A549 treated with GW870086 at 1 μM for 4 hours (cell line): Measurements from ENCODE around the gene HEPN1. TPM values are rescaled to one million over a fixed set of nuclear protein-coding genes. Genes with fewer than 3 reads are reported as not detected.

Source experiments
- total RNA-seq: library from RNA; stranded (reverse); fragments of 200-300 nt; extraction: Qiagen RNA extraction; gene quantifications from 5 replicates; pipeline ENCODE4 v1.2.3, GENCODE V29; 2022; ENCODE audit warnings: low read depth

Gene HEPN1
- not detected in 5 replicates for total RNA-seq

DNA sequence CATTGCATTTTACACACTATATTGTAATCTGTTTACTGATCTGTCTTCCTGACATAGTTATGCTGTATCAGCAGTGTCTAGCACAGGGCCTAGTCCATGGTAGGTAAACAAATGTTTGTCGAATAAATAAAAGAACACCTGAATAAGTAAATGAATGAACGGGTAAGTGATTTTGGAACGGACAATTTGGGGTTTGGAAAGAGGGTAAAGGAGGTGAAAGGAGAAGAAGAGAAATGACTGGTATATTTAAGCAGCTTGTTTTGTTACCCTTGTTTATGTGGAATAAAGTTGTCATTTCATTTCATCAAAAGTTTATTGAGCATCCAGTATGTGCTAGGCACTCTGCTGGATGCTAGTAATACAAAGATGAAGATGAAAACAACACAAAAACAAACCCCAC, at the start of gene HEPN1:
HEPN1 (plus strand) TSS at position 301 of the 400 bp plus-strand sequence.

DNA sequence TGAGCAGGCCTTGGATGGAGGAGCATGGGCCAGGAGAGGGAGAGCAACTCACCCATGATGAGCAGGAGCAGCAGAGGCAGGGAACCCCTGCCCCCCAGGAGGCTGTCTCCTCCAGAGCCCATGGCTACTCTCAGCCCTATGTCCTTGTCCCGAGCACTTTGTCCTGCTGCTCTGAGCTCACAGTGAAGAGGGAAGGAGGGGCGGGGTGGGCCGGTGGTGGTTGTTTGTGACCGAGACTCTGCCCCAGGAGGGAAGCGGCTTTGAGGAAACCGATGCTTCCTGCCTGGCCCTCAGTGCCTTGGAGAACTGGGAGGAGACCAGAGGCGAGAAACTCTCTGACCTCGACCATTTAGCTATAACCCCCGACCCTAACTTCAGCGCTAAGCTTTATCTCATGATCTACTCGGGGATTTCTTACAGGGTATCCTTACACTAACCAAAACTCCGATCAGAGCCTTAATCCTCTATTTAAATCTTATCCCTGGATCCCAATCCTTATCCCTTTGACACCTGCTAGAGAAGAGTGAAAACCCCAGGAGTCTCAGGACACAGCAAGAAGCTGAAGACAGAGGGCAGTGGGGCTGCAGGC, 21.3 kb upstream of the HEPN1 start, which contains the start of gene ROBO4:
ROBO4 (minus strand) TSS at position 192 of the 589 bp plus-strand sequence; CDS start at position 122, 70 bp downstream.

DNA sequence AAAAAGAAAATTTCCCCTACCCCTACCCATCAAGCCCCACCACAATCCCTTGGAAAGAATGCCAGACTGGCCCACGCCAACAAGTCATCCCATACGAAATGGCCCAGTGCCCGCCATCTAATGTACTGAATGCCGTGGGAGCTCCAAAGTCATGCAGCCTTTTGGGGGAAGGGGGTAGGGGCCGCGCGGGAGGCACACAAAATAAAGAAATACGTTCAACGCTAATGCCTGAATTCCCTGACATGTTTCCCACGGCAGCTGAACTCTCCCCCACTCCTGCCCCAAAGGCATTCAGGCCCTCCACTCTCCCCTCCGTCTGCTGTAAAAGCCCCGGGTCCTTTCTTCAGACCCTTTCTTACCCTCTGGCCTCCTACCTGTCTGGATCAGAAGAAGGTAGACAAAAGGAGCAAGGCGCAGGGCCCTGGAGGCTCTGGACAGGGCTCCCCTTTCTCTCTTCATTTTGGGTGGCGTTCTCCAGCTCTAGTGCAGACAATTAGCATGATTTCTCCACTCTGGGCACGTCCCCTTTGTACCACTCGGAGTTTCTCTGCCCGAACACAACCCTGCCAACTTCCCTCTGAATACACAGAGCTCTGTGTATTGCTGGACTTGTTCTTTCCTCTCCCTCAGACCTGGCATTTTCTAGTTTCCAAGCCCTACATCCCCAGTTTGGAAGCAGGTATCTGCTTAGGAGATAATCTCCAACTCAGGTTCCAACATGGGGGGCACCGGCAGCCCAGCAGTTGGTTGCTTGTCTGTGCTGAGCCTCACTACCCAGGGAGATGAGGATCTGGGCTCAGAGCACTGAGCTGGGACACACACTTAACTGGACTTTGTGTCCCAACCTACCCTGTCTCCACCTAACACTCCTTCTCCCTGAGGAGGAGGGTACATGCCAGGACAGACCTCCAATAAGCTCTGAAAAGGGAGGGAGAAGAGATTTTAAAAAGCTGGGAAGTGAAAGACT, 16.8 kb downstream of the HEPN1 start, which contains the start of gene HEPACAM:
HEPACAM (minus strand) TSS at position 500 of the 967 bp plus-strand sequence; CDS start at position 459, 41 bp downstream.

DNA sequence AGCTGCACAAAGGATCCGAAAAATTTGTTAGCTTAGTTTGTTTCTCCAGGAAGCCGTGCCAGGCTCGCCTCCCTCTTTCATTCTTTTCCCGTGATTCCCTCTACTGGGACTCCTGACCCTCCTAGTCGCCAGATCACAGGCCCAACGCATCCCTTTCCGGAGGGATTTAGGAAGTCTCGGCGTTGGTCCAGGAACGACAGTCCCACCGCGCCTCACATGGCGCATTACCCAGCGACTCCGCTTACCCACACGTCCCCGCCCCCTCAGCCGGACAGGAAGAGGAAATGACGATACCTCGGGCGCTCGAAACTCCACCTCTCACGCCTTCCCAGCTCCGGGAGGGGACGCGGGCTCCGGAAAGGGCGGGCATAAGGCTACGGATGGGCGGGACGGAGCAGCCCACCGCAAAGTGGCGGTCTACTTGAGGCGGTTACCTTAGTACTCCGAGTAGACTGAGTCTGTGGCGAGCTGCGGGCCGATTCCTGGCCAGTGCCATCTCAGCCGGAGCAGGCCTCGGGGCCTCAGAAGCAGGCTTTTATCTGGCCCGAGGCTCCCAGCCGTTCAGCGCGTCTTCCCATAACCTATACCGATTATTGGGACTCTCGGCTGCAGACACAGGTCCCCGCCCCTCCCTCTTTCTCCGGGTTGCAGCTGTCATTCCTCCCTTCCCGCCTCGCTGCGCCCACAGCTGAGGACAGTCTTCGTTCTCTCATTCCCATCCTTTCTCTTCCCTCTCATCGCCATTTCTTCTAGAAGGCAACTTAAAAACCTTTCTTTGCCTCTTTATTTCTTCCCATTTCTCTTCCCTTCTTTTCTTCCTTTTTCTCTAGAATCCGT, 34.9 kb downstream of the HEPN1 start, which contains the start of gene CCDC15:
CCDC15 (plus strand) TSS at position 450 of the 837 bp plus-strand sequence. CDS start 531 bp downstream, outside the sequence.

Other genes with a start within 250 kb of the HEPN1 start
- gene SIAE, start 245.5 kb upstream of the HEPN1 start, total RNA-seq, result 12.0 to 16.7 TPM (median 15.0 TPM) in 5 replicates
- 17.7 to 30.1 TPM (median 20.1 TPM) in 5 replicates for gene SPA17, start 245.3 kb upstream of the HEPN1 start, total RNA-seq
- 6.1 to 11.4 TPM (median 9.6 TPM) in 5 replicates for gene NRGN, start 179.3 kb upstream of the HEPN1 start, total RNA-seq
- gene VSIG2, start 167.0 kb upstream of the HEPN1 start, total RNA-seq, result not detected in 5 replicates
- gene ESAM, start 157.0 kb upstream of the HEPN1 start, total RNA-seq, result 12.0 to 17.2 TPM (median 13.7 TPM) in 5 replicates
- gene MSANTD2, start 118.8 kb upstream of the HEPN1 start, total RNA-seq, result 5.4 to 6.5 TPM (median 5.7 TPM) in 5 replicates
- 1.9 to 2.7 TPM (median 2.1 TPM) in 5 replicates for gene ROBO3, start 53.8 kb upstream of the HEPN1 start, total RNA-seq
- gene ROBO4, start 21.4 kb upstream of the HEPN1 start, total RNA-seq, result not detected in 5 replicates
- gene HEPACAM, start 16.8 kb downstream of the HEPN1 start, total RNA-seq, result not detected in 5 replicates
- gene CCDC15, start 35.0 kb downstream of the HEPN1 start, total RNA-seq, result 0.29 to 0.67 TPM (median 0.52 TPM) in 5 replicates
- 0.05 to 0.16 TPM (median 0.10 TPM) in 4 of 5 replicates, not detected in the other for gene SLC37A2, start 144.1 kb downstream of the HEPN1 start, total RNA-seq
- 21.1 to 24.7 TPM (median 22.4 TPM) in 5 replicates for gene TMEM218, start 192.4 kb downstream of the HEPN1 start, total RNA-seq
- 0.05 TPM in 1 of 5 replicates, not detected in the others for gene PKNOX2, start 245.5 kb downstream of the HEPN1 start, total RNA-seq